Measurements from ENCODE around the gene CXCL3. TPM values are rescaled to one million over a fixed set of nuclear protein-coding genes. Genes with fewer than 3 reads are reported as not detected.

Gene CXCL3
- total and polyA plus RNA-seq, 10 of the 15 experiments (the other 5 are each of a cell fraction or from before 2014, with no cell fraction given): not detected

GRCh38 chr4:74058048-74058651, 19.7 kb upstream of the CXCL3 start (continued):
- TF ChIP-seq REST (IDR thresholded peaks at IDR 0.05; ENCODE audit: low read depth, low read length): no peak
- no peak for TF ChIP-seq STAT1 (conservative IDR thresholded peaks at IDR 0.05)
- no peak for TF ChIP-seq ATF3 (IDR thresholded peaks at IDR 0.05; ENCODE audit: borderline replicate concordance, extremely low read depth, low read depth, low read length)
- TF ChIP-seq CUX1 (IDR thresholded peaks at IDR 0.05; ENCODE audit: insufficient replicate concordance, low read depth, low read length): no peak
